ENCODE measurements around the gene C15orf62. TPM values are rescaled to one million over a fixed set of nuclear protein-coding genes. Genes with fewer than 3 reads are reported as not detected.
A peak's percentile ranks its signal among the peaks of the same experiment; 100 is the strongest.

Gene C15orf62
- total RNA-seq, 1 donor from 2014 or later: not detected

DNA sequence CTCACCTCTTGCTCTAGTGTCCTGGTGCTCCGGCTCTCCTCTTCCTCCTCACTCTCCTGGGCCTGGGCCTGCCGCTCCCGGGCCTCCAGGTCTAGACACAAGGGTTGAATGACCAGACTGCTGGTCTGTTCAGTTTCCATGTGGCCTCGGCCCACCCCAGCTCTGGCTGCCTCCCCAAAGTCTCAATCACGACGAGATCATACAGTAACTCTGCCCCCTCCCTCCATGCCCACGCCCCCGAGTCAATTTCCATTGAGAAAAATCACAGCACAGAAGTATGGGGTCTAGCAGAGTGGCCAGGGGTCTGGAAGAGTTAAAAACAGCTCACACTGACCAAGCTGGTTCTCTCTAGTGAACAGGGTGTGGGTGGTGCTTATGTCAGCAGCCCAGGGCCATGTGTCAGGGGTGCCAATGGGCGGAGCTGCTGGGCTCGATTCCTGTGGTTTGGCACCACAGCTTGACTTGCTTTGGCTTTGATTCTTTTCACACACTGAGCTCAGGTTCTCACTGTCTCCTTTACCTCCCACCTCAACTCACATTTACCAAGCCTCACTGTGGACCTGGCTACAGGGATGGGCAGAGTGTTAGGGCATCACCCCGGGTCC lies 6.9 kb downstream of the C15orf62 start:
- DNase-seq (ENCODE audit: low read depth): peak; percentile 91

- no peak for DNase-seq (ENCODE audit: low read depth)
Observed at GRCh38 chr15:40782609-40783227, 12.9 kb downstream of the C15orf62 start.

GRCh38 chr15:40785164-40785563 lies 15.4 kb downstream of the C15orf62 start:
- DNase-seq (ENCODE audit: low read depth): no peak

- DNase-seq (ENCODE audit: low read depth): no peak
Observed at GRCh38 chr15:40785814-40786213, 16.0 kb downstream of the C15orf62 start.

DNA sequence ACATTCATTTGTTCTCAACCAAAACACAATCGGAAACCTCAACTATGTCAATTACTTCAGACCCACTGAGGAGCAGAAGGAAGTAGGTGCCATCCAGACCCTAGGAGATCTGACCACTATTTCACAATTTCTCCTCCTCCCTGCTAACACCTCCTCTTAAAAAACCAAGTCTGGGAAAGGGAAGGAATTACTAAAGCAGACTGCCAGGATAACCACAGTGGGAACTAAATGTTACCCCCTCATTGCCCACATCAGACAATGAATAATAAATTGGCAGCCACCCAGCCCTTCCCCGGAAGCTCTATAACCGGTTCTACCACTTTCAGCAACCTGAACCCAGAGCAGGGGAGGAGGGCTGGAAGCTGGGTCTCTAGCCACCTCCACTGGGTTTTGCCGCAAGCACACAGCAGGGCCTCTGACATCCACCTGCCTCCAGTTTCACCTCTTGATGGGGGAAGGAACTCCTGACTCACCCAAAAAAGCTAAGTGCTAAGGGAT lies 17.6 kb downstream of the C15orf62 start:
- peak; percentile 69 for DNase-seq (ENCODE audit: low read depth)

DNA sequence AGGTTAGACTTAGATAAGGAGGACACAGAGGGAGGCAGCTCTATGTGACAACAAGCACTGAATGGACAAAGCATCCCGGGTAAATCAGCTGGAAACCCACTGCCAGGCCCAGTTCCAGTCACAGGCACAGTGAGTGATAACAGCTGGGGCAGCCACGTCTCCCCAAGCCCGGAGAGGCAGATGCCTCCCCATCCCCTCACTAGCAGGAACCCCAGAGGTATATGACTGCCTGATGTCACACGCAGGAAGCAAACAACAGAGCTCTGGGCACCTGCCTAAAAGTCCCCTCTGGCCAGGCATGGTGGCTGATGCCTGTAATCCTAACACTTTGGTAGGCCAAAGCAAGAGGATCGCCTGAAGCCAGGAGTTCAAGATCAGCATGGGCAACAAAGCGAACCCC lies 18.2 kb downstream of the C15orf62 start:
- no peak for DNase-seq (ENCODE audit: low read depth)

GRCh38 chr15:40789119-40789518 lies 19.3 kb downstream of the C15orf62 start:
- no peak for DNase-seq (ENCODE audit: low read depth)

- DNase-seq (ENCODE audit: low read depth): no peak
Observed at GRCh38 chr15:40789999-40790398, 20.2 kb downstream of the C15orf62 start.

DNA sequence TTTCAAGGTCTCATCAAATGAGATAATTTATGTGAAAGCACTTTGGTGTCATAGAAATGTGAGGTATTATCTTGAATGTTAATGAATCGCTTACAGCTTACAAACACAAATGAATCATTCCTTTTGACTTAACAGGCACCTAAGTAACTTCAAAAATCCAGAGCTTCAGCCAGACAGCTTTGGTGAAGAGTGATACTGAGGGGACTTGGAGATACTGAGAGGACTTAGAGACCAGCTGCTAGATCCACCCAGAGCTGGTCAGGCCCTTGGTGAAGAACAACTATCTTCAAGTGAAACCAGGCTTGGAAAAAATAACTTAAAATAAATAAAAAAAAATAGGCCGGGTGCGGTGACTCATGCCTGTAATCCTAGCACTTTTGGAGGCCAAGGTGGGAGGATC lies 20.9 kb downstream of the C15orf62 start:
- DNase-seq (ENCODE audit: low read depth): no peak

DNA sequence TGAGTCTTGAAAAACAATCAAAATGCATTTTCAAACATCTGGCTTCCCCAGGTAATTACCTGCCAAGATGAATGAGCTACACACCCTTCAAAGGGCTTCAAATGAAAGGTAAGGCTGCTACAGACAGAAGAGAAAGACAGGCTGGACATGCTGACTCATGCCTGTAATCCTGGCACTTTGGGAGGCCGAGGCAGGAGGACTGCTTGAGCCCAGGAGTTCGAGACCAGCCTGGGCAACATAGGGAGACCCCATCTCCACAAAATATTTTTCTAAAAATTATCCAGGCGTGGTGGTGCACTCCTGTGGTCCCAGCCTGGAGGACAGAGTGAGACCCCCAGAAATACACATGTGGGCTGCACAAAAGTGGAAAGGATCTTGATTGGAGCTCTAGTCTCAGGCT lies 22.6 kb downstream of the C15orf62 start:
- DNase-seq (ENCODE audit: low read depth): no peak

DNA sequence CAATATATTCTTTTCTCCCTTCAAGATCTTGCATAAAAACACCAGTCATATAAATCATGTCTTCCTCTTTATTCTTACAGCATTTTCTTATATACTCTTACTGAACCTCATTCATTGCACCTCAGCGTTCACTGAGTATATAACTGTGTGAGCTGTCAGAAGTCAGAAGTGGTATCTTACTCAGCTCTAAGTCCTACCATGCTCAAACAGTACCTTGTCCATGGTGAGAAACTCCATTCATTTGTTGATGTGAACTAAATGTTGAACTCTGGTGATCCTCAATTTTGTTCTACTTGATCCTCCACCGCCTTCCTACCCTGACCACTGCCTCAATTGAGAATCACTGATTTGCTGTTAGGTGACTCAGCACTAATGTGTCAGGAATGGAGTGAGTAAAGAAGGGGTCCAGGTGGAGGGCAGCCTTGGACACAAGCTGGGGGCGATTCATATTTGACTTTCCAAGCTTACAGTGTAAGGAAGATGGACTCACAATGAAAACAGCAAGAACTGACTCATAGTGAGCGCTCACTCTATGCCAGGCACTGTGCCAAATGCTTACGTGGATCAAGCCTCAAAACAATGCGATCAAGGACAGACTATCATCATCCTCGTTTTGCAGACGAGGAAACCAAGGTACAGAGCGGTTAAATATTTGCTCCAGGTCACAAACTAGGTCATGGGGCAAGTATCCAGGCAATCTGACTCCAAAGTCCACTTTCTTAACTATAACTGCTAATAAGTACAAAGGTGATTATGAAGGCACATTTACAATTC lies 23.6 kb downstream of the C15orf62 start:
- peak; percentile 57 for DNase-seq (ENCODE audit: low read depth)

- DNase-seq (ENCODE audit: low read depth): no peak
Observed at GRCh38 chr15:40796041-40796440, 26.3 kb downstream of the C15orf62 start.

GRCh38 chr15:40796512-40796911 lies 26.7 kb downstream of the C15orf62 start:
- no peak for DNase-seq (ENCODE audit: low read depth)

DNA sequence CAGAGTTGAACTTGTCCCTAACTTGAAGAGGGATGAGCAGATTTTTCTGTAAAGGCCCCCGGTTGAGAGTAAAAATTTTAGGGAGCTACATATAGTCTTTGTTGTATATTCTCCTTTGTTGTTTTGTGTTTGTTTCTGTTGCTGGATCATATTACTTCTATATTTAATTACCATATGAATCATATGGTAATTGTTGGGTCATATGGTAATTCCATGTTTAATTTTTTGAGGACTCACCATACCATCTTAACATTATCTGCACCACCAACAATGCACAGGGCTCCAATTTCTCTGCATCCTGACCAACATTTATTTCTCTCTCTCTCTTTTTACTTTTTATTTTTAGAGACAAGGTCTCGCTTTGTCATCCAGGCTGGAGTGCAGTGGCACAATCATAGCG lies 29.7 kb downstream of the C15orf62 start:
- no peak for DNase-seq (ENCODE audit: low read depth)

DNA sequence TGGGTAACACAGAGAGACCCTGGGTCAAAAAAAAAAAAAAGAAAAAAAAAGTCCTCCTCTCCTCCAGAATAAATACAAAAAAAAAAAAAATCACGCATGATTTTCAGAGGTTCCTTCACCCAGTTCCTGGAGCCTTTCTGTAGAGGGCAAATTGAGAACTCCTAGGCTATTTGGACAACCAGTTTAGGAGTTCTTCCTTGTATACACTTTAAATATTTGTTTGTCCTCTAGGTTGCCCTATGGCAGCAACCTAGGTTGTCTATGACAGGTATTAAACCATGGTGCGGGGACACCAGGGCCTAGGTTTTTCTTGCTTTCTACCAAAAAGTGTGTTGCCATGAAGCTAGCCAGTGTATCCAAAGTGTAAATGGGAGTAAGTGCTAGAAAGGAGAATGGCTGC lies 33.3 kb downstream of the C15orf62 start:
- DNase-seq (ENCODE audit: low read depth): no peak

DNA sequence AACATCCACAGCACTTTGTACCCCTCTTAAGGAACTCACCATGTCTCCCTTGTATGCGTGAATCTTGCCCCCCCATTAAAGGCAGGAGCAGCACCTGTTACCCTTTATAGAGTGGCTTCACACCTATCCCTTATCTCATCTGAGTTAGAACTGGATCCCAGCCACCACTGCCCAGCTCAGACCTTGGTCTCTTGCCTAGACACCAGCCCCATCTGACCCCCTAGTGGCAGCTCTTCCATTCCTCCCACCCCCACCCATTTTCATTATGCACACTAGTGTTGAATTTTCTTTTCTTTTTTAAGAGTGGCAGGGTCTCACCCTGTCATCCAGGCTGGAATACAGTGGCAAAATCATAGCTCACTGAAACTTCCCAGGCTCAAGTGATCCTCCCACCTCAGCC lies 33.9 kb downstream of the C15orf62 start:
- no peak for DNase-seq (ENCODE audit: low read depth)

DNA sequence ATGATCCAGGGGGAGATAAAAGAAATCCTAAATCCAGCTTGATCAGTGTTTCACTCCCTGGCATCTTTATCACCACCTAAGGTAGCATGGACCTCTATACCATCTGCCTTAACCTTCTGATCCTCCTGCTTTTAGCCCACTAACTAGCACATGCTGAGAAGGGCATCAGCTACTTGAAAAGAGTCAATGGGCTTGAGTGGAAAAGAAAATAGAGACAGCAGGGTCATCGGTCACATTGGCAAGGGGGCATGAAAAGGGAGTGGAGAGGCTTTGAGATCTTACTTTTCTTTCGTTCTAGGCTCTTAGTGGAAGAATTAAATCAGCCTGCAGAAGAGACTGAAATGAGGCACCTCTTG lies 36.9 kb downstream of the C15orf62 start:
- DNase-seq (ENCODE audit: low read depth): no peak

- DNase-seq (ENCODE audit: low read depth): peak; percentile 99
Observed at GRCh38 chr15:40807028-40807887, 37.5 kb downstream of the C15orf62 start, which contains the start of the genes DNAJC17 and ZFYVE19. TSS of gene DNAJC17 (minus strand) at chr15:40807473. CDS start at chr15:40807446, 27 bp downstream. TSS of gene ZFYVE19 (plus strand) at chr15:40807089. CDS start at chr15:40807590, 501 bp downstream.

GRCh38 chr15:40807888-40808461 lies 38.2 kb downstream of the C15orf62 start:
- no peak for DNase-seq (ENCODE audit: low read depth)

DNA sequence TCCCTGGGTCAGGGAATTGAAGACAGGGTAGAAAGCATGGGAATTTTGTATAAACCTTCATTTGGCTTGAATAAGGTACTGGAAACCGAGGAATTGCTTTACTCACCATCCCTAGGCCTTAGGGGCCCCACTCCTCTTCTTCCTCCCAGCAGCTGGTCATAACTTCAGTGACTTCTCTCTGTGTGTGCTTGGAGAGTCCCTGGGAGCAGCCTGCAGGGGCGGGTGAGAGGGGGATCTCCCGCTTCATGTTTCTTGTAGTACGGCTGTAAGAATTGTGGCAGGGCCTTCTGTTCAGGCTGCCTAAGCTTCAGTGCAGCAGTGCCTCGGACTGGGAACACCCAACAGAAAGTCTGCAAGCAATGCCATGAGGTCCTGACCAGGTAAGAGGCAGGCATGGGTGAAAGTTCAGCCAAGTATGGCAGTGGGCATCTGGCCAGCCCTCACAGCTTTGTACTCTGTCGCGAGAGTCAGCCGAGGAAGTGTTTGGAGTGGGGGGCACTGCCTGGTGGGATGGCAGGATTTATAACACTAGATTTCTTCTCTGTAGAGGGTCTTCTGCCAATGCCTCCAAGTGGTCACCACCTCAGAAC lies 39.2 kb downstream of the C15orf62 start:
- no peak for DNase-seq (ENCODE audit: low read depth)

Data from myocyte (in vitro differentiated cells).